Trophoblast cell (in vitro differentiated cells and primary cell): Measurements from ENCODE around the gene LGALS14.

Experiments used
- DNase-seq, 2 donors: peaks; one replicate each; pipeline ENCODE4 v3.0.0-alpha.2; 2016
- H2AFZ ChIP-seq: 2 replicates; pipeline ENCODE4 v1.6.1; 2013; ENCODE audit warnings: low read length, moderate library complexity, mild to moderate bottlenecking; ENCODE audit not compliant: insufficient read depth, poor library complexity
- H2AK5ac ChIP-seq: 2 replicates; pipeline ENCODE4 v1.6.1; 2013; ENCODE audit warnings: mild to moderate bottlenecking, low read length
- H2BK120ac ChIP-seq: 2 replicates; pipeline ENCODE4 v1.6.1; 2013; ENCODE audit warnings: low read length, mild to moderate bottlenecking, moderate library complexity; ENCODE audit not compliant: insufficient read depth, poor library complexity
- H2BK12ac ChIP-seq: 2 replicates; pipeline ENCODE4 v1.6.1; 2013; ENCODE audit warnings: mild to moderate bottlenecking, low read length, moderate library complexity
- H2BK5ac ChIP-seq: 2 replicates; pipeline ENCODE4 v1.6.1; 2013; ENCODE audit warnings: low read length, low read depth, moderate library complexity, mild to moderate bottlenecking; ENCODE audit not compliant: poor library complexity
- H3K14ac ChIP-seq: 2 replicates; pipeline ENCODE4 v1.6.1; 2013; ENCODE audit warnings: mild to moderate bottlenecking, low read length
- H3K18ac ChIP-seq: 2 replicates; pipeline ENCODE4 v1.6.1; 2013; ENCODE audit warnings: mild to moderate bottlenecking, low read length
- H3K23ac ChIP-seq: 2 replicates; pipeline ENCODE4 v1.6.1; 2013; ENCODE audit warnings: low read length
- H3K27ac ChIP-seq: 2 replicates; pipeline ENCODE4 v1.5.1; 2013; ENCODE audit warnings: low read depth, mild to moderate bottlenecking, inconsistent platforms, low read length, moderate library complexity
- H3K27me3 ChIP-seq: 2 replicates; pipeline ENCODE4 v1.6.1; 2013; ENCODE audit warnings: inconsistent platforms, mild to moderate bottlenecking, low read length, moderate library complexity; ENCODE audit not compliant: insufficient read depth
- H3K36me3 ChIP-seq, 2 experiments: 1 replicate in 1 of 2; 2 replicates in 1 of 2; pipeline ENCODE4 v1.6.1; 2013; ENCODE audit warnings: low read length in 2 of 2, mild to moderate bottlenecking in 2 of 2, moderate library complexity in 1 of 2; ENCODE audit not compliant: insufficient read depth in 2 of 2, control insufficient read depth in 1 of 2
- H3K4ac ChIP-seq: 2 replicates; pipeline ENCODE4 v1.6.1; 2013; ENCODE audit warnings: low read depth, mild to moderate bottlenecking, low read length, moderate library complexity
- H3K4me1 ChIP-seq, 2 experiments: 1 replicate in 1 of 2; 2 replicates in 1 of 2; pipeline ENCODE4 v1.6.1; 2013; ENCODE audit warnings: low read length in 2 of 2, mild to moderate bottlenecking in 2 of 2, moderate library complexity in 1 of 2; ENCODE audit not compliant: insufficient read depth in 2 of 2, control insufficient read depth in 1 of 2
- H3K4me2 ChIP-seq: 2 replicates; pipeline ENCODE4 v1.6.1; 2013; ENCODE audit warnings: inconsistent platforms, mild to moderate bottlenecking, low read length, moderate library complexity
- H3K4me3 ChIP-seq: 2 replicates; pipeline ENCODE4 v1.5.1; 2013; ENCODE audit warnings: mild to moderate bottlenecking, low read depth, low read length, inconsistent platforms
- H3K79me1 ChIP-seq: one replicate; pipeline ENCODE4 v1.6.1; 2013; ENCODE audit warnings: low read length
- H3K79me2 ChIP-seq: 2 replicates; pipeline ENCODE4 v1.6.1; 2013; ENCODE audit warnings: low read length, mild to moderate bottlenecking; ENCODE audit not compliant: control insufficient read depth, insufficient read depth, poor library complexity
- H3K9ac ChIP-seq: 2 replicates; pipeline ENCODE4 v1.6.1; 2013; ENCODE audit warnings: mild to moderate bottlenecking, low read length
- H3K9me3 ChIP-seq: 2 replicates; pipeline ENCODE4 v1.6.1; 2013; ENCODE audit warnings: low read depth, mild to moderate bottlenecking, control low read depth, inconsistent platforms, low read length; ENCODE audit not compliant: insufficient read depth
- H4K12ac ChIP-seq: 2 replicates; pipeline ENCODE4 v1.6.1; 2013; ENCODE audit warnings: low read depth, mild to moderate bottlenecking, low read length, moderate library complexity
- H4K8ac ChIP-seq: 2 replicates; pipeline ENCODE4 v1.6.1; 2013; ENCODE audit warnings: low read depth, mild to moderate bottlenecking, low read length, moderate library complexity
- H4K91ac ChIP-seq: one replicate; pipeline ENCODE4 v1.6.1; 2013; ENCODE audit warnings: low read depth, mild to moderate bottlenecking, low read length, moderate library complexity
- WGBS: extraction: QIAGEN DNeasy Blood & Tissue Kit; methylation state at CpG from one replicate; pipeline ENCODE4 v1.1.7; 2013; ENCODE audit warnings: missing lambda C conversion rate; ENCODE audit not compliant: insufficient read length, insufficient coverage; ENCODE audit errors: extremely low coverage; 5-methylcytosine and 5-hydroxymethylcytosine counted together

Gene LGALS14

GRCh38 chr19:39749981-39750380 lies 45.7 kb downstream of the LGALS14 start:
- no peak overlapping the region for H3K4me2 ChIP-seq
- H2BK120ac ChIP-seq = no peak overlapping the region
- H2BK5ac ChIP-seq = no peak overlapping the region
- H3K36me3 ChIP-seq = no peaks in the 10 kb centered on the region
- no CpG with 5 or more reads among the region's 5 CpGs for WGBS
- no peaks in the 10 kb centered on the region for H3K27me3 ChIP-seq
- no peak overlapping the region for H3K23ac ChIP-seq
- no peak overlapping the region for H4K12ac ChIP-seq
- no peak overlapping the region for H3K4ac ChIP-seq
- no peak overlapping the region for H2AFZ ChIP-seq
- H3K14ac ChIP-seq = no peak overlapping the region
- no peak for DNase-seq
- H3K4me3 ChIP-seq = no peak overlapping the region
- H3K9ac ChIP-seq = no peak overlapping the region
- H3K9me3 ChIP-seq = no peaks in the 10 kb centered on the region
- no peak overlapping the region for H2BK12ac ChIP-seq
- H2AK5ac ChIP-seq = no peak overlapping the region
- no peak overlapping the region for H4K91ac ChIP-seq
- no peak overlapping the region for H4K8ac ChIP-seq
- no peaks in the 10 kb centered on the region for H3K4me1 ChIP-seq
- no peak overlapping the region for H3K18ac ChIP-seq
- H3K79me2 ChIP-seq = no peaks in the 10 kb centered on the region
- H3K27ac ChIP-seq = no peak overlapping the region
- H3K79me1 ChIP-seq = no peaks in the 10 kb centered on the region

- Histone ChIP-seq H4K91ac (no peak overlapping the region), H2AK5ac (no peak overlapping the region), H2BK12ac (no peak overlapping the region), H3K4ac (no peak overlapping the region), H3K18ac (no peak overlapping the region), H2AFZ (no peak overlapping the region), H3K9ac (no peak overlapping the region), H2BK120ac (no peak overlapping the region), H4K12ac (no peak overlapping the region), H3K4me2 (no peak overlapping the region), H3K79me1 (no peaks in the 10 kb centered on the region), H3K4me3 (no peak overlapping the region), H4K8ac (no peak overlapping the region), H3K79me2 (no peaks in the 10 kb centered on the region), H2BK5ac (no peak overlapping the region), H3K14ac (no peak overlapping the region), H3K4me1 (no peaks in the 10 kb centered on the region), H3K9me3 (no peaks in the 10 kb centered on the region), H3K27ac (no peak overlapping the region), H3K36me3 (no peaks in the 10 kb centered on the region), H3K27me3 (no peaks in the 10 kb centered on the region), H3K23ac (no peak overlapping the region)
- no peak for DNase-seq
Measured at GRCh38 chr19:39752390-39752789, 48.1 kb downstream of the LGALS14 start.

- Histone ChIP-seq H3K23ac (no peak overlapping the region), H3K79me2 (no peaks in the 10 kb centered on the region), H3K4me1 (peaks cover 1 to 4% of the 10 kb centered on the region in 2 experiments), H3K4ac (no peak overlapping the region), H4K8ac (no peak overlapping the region), H2AFZ (no peak overlapping the region), H3K4me2 (no peak overlapping the region), H2AK5ac (no peak overlapping the region), H4K12ac (no peak overlapping the region), H3K18ac (no peak overlapping the region), H2BK12ac (no peak overlapping the region), H3K27ac (no peak overlapping the region), H3K27me3 (no peaks in the 10 kb centered on the region), H3K36me3 (no peaks in the 10 kb centered on the region), H4K91ac (no peak overlapping the region), H3K9me3 (no peaks in the 10 kb centered on the region), H3K9ac (no peak overlapping the region), H3K79me1 (no peaks in the 10 kb centered on the region), H3K14ac (no peak overlapping the region), H2BK5ac (no peak overlapping the region), H3K4me3 (no peak overlapping the region), H2BK120ac (no peak overlapping the region)
- no peak for DNase-seq
Measured at GRCh38 chr19:39752795-39753194, 48.5 kb downstream of the LGALS14 start.

- no peak overlapping the region for H3K4ac ChIP-seq
- H4K8ac ChIP-seq = no peak overlapping the region
- no peak overlapping the region for H3K4me3 ChIP-seq
- no peak overlapping the region for H2BK12ac ChIP-seq
- DNase-seq = no peak
- no peak overlapping the region for H3K9ac ChIP-seq
- no peak overlapping the region for H2AK5ac ChIP-seq
- H3K4me2 ChIP-seq = no peak overlapping the region
- peaks cover 3 to 5% of the 10 kb centered on the region in 2 experiments for H3K4me1 ChIP-seq
- no peak overlapping the region for H3K18ac ChIP-seq
- no peaks in the 10 kb centered on the region for H3K9me3 ChIP-seq
- H3K79me1 ChIP-seq = no peaks in the 10 kb centered on the region
- no peak overlapping the region for H2AFZ ChIP-seq
- H3K79me2 ChIP-seq = no peaks in the 10 kb centered on the region
- no peaks in the 10 kb centered on the region for H3K27me3 ChIP-seq
- no peak overlapping the region for H4K12ac ChIP-seq
- no peak overlapping the region for H3K27ac ChIP-seq
- no CpG with 5 or more reads among the region's 2 CpGs for WGBS
- H2BK120ac ChIP-seq = no peak overlapping the region
- no peak overlapping the region for H2BK5ac ChIP-seq
- H3K23ac ChIP-seq = no peak overlapping the region
- H4K91ac ChIP-seq = no peak overlapping the region
- no peak overlapping the region for H3K14ac ChIP-seq
- no peaks in the 10 kb centered on the region for H3K36me3 ChIP-seq
Measured at GRCh38 chr19:39754544-39754943, 50.3 kb downstream of the LGALS14 start.

- Histone ChIP-seq H3K14ac (no peak overlapping the region), H4K12ac (no peak overlapping the region), H2BK120ac (no peak overlapping the region), H3K9ac (no peak overlapping the region), H3K4ac (no peak overlapping the region), H2BK5ac (no peak overlapping the region), H3K4me1 (peaks cover 3 to 5% of the 10 kb centered on the region in 2 experiments), H2AFZ (no peak overlapping the region), H2AK5ac (no peak overlapping the region), H2BK12ac (no peak overlapping the region), H3K18ac (no peak overlapping the region), H3K4me3 (no peak overlapping the region), H4K91ac (no peak overlapping the region), H3K27ac (no peak overlapping the region), H3K79me1 (no peaks in the 10 kb centered on the region), H3K79me2 (no peaks in the 10 kb centered on the region), H3K23ac (no peak overlapping the region), H3K4me2 (no peak overlapping the region), H3K9me3 (no peaks in the 10 kb centered on the region), H4K8ac (no peak overlapping the region), H3K27me3 (no peaks in the 10 kb centered on the region), H3K36me3 (no peaks in the 10 kb centered on the region)
- DNase-seq = no peak
- no CpG with 5 or more reads among the region's 3 CpGs for WGBS
Measured at GRCh38 chr19:39754971-39755370, 50.7 kb downstream of the LGALS14 start.
